Erythroblast (primary cell): Measurements from ENCODE around the gene TATDN3.
"Not testable (repeated sequence)": the region's sequence is repeated elsewhere in the genome, so short reads cannot be mapped to it uniquely, and the experiment has no call there.

Source experiments
- DNase-seq, 2 experiments: peaks; one replicate each; lab custom pipeline; 2025; lab: John Stamatoyannopoulos, UW
- GATA1 ChIP-seq: IDR thresholded peaks from 2 replicates; pipeline ENCODE4 v1.6.1; 2011; ENCODE audit warnings: low read depth, mild to moderate bottlenecking, control low read depth, low read length, moderate library complexity
- POLR2A ChIP-seq: IDR thresholded peaks from 2 replicates; pipeline ENCODE4 v1.6.1; 2011; ENCODE audit warnings: mild to moderate bottlenecking, low read length

The TATDN3 gene

DNA sequence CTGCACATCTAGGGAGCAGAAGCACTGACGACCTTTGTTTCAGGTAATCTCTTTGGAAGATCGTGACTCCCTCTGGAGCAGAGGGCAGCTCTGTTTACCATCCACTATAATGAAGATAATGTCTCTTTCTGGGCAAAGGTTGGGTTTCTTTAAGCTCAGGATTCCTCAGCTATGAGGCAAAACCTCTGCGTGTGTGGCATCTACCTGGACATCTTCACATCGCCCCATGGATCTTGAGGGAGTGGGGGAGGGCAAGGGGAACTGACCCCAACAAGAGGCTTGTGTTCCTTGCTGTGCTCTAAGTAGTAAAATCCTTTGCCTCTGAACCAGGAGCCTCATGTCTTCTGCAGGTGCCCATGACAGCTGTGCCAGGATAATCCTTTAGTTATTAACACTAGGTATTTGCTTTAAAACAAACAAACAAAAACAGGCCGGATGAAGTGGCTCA, 36.2 kb downstream of the TATDN3 start:
- DNase-seq: no peak
- no peak for TF ChIP-seq POLR2A
- TF ChIP-seq GATA1: no peak

DNA sequence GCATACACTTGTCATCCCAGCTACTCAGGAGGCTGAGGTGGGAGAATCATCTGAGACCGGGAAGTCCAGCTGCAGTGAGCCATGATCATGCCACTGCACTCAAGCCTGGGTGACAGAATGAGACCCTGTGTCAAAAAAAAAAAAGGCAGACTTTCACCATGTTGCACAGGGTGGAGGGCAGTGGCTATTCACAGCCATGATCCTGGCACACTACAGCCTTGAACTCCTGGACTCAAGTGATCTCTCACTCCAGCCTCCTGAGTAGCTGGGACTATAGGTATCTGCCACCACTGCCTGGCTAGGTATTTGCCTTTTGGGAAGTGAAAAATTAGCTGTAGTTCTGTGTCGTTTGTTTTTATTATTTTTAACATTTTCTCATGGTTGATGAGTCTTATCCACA, 36.7 kb downstream of the TATDN3 start:
- TF ChIP-seq GATA1 (no peak), POLR2A (no peak)
- no peak for DNase-seq

DNA sequence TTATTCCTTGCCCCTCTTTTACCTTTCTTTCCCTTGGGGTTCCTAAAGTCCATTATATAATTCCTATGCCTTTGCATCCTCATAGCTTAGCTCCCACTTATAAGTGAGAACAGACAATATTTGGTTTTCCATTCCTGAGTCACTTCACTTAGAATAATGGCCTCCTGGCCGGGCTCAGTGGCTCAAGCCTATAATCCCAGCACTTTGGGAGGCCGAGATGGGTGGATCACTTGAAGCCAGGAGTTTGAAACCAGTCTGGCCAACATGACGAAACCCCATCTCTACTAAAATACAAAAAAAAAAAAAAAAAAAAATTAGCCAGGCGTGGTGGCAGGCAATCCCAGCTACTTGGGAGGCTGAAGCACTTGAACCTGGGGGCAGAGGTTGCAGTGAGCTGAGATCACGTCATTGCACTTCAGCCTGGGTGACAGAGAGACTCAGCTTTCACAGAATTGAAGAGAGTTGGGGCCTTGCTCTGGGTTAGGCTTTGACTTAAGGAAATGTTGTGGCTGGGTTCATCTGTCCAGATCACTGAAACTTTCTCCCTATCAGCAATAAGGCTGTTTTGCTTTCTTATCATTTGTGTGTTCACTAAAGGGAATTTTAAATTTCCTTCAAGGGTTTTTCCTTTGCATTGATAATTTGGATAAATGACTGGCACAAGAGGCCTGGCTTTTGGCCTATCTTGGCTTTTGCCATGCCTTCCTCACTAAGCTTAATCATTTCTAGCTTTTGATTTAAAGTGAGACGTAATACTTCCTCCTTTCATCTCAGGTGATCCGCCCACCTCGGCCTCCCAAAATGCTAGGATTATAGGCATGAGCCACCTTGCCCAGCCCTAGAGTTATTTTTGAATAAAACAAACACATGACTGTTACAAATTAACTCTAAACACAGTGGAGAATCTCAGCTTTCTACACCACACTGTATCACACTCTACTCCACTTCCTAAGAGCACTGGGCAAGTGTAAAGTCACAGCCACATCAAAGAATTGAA, 41.8 kb downstream of the TATDN3 start:
- not testable (repeated sequence) for DNase-seq

DNA sequence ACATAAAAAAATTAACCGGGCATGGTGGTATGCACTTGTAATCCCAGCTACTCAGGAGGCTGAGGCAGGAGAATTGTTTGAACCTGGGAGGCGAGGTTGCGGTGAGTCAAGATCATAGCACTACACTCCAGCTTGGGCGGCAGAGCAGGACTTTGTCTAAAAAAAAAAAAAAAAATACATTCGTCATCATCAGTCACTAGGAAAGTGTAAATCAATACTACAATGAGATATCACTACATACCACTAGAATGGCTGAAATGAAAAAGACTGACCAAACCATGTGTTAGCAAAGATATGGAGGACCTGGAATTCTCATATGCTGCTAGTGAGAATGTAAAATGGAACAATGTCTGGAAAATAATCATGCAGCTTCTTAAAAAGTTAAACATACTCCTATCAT, 46.5 kb downstream of the TATDN3 start:
- TF ChIP-seq GATA1 (no peak), POLR2A (no peak)
- DNase-seq: no peak

DNA sequence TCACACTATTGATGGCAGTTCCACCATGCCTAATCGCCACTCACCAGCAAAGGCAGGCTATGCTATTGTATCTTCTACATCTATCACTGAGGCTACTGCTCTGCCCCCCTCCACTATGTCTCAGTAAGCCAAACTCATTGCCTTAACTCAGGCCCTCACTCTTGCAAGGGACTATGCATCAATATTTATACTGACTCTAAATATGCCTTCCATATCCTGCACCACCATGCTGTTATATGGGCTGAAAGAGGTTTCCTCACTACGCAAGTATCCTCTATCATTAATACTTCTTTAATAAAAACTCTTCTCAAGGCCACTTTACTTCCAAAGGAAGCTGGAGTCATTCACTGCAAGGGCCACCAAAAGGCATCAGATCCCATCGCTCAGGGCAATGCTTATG, 52.8 kb downstream of the TATDN3 start:
- DNase-seq: not testable (repeated sequence)

DNA sequence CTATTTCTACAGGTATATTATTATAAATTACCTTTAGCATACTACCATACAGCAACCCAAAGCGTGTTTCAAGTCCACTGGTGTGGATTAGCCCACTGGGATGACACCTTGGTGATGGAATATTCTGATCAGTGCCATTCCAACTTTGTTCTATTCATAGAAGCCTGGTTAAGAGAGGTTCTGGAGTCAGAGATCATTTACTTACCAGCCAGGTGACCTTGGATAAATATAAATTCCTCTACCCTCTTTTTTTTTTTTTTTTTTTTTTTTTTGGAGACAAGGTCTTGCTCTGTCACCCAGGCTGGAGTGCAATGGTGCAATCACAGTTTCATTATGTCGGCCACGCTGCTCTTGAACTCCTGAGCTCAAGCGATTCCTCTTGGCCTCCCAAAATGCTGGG, 55.9 kb downstream of the TATDN3 start, which contains the start of gene SPATA45:
SPATA45 (minus strand) TSS at position 101 of the 400 bp plus-strand sequence. CDS start 11,500 bp downstream, outside the sequence.
- no peak for DNase-seq
- TF ChIP-seq POLR2A: no peak
- no peak for TF ChIP-seq GATA1

DNA sequence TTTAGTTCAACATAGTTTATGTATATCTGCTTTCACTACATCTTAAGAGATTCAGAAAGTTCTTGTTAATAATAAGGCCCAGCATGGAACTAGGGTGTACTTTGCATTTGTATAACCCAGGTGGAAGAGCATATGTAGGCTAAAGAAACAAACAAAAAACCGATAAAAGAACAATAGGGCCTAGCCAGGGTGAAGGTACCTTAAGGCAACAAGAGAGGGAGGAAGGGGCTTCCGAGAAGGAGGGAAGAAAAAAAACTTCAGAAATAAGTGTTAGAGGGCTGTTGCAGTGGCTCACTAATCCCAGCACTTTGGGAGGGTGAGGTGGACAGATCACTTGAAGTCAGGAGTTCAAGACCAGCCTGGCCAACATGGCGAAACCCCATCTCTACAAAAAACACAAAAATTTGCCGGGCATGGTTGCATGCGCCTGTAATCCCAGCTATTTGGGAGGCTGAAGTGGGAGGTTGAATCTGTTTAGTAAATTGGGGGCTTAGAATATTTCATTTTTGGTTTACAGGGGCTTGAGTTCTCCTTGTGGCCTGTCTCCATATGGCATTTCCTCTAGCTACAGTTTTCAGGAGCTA, 60.5 kb downstream of the TATDN3 start:
- TF ChIP-seq GATA1 (no peak), POLR2A (no peak)
- no peak for DNase-seq

DNA sequence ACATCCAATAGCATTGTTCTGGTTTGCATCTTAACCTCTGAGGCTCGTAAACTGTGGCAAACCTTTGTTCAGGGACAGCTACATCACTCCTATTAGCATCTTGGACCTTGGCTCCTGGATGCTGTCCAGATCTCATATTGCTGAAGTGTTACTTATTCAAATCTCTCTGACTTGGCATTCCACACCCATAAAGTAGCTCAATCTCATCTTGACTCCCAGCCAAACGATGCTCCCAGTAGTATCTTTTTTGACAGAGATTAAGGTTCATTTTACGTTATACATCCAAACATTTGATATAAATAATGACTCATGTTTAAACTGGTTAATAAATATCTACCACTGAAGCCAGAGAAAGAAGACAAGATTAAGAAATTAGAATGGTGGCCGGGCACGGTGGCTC, 62.0 kb downstream of the TATDN3 start:
- peak in 1 of 2 experiments; percentile 6 for DNase-seq
- TF ChIP-seq POLR2A (no peak), GATA1 (no peak)

DNA sequence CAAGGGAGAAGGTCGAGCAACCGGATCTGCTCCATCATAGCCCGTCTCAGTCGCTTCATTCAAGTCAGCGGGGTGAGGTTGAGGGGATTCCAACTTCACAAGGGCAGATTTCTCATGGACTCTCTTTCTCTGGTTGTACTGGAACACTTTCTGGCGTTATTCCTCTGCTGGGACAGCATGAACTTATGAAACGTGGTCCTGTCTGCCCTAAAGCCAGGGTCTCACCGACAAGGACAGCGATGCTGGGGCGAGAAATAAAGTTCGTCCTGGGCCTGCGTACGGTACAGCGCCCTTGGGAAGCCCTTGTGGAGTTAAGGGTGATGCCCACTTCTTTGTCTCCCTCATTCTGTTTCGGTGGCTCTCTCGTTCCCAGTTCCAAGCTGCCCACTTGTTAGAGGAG, 65.1 kb downstream of the TATDN3 start:
- DNase-seq: no peak
- TF ChIP-seq POLR2A (no peak), GATA1 (no peak)

DNA sequence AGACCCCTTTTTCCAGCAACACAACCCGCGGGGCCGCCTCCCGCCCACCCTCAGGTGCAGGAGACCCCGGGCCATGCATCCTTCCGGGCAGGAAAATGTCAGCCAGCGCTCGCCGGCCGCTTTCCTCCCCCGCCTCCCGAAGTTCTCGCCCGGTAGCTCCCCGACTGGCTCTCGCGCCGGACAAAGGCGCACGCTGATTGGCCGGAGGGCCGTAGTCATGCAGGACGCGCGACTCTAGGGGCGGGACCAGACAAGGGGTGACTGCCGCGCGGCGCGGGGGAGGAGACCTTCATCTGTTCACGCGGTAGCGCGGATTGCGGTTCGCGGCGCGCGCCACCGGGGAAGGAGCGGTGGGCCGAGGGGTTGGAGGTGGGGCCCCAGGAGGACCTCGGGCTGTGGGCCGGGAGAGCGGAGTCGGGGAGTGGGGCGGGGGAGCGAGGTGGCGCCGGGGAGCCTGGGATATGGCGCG, 66.3 kb downstream of the TATDN3 start, which contains the start of gene FLVCR1:
FLVCR1 (plus strand) TSS at position 284 of the 469 bp plus-strand sequence; CDS start at position 462, 178 bp downstream.
- peak; percentile 96 for DNase-seq
- peak; percentile 74 for TF ChIP-seq POLR2A
- no peak for TF ChIP-seq GATA1

DNA sequence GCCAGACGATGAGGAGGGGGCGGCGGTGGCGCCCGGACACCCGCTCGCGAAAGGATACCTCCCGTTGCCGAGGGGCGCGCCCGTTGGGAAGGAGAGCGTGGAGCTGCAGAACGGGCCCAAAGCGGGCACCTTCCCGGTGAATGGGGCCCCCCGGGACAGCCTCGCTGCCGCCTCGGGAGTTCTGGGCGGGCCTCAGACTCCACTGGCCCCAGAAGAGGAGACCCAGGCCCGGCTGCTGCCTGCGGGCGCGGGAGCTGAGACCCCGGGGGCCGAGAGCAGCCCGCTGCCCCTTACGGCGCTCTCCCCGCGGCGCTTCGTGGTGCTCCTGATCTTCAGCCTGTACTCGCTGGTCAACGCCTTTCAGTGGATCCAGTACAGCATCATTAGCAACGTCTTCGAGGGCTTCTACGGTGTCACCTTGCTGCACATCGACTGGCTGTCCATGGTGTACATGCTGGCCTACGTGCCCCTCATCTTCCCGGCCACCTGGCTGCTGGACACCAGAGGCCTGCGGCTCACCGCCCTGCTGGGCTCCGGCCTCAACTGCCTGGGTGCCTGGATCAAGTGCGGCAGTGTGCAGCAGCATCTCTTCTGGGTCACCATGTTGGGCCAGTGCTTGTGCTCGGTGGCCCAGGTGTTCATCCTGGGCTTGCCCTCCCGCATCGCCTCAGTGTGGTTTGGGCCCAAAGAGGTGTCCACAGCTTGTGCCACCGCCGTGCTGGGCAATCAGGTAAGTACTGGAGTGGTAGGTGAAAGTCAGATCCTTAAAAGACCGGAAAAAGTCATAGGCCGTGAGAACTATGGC, 67.0 kb downstream of the TATDN3 start:
- DNase-seq: peak; percentile 62

DNA sequence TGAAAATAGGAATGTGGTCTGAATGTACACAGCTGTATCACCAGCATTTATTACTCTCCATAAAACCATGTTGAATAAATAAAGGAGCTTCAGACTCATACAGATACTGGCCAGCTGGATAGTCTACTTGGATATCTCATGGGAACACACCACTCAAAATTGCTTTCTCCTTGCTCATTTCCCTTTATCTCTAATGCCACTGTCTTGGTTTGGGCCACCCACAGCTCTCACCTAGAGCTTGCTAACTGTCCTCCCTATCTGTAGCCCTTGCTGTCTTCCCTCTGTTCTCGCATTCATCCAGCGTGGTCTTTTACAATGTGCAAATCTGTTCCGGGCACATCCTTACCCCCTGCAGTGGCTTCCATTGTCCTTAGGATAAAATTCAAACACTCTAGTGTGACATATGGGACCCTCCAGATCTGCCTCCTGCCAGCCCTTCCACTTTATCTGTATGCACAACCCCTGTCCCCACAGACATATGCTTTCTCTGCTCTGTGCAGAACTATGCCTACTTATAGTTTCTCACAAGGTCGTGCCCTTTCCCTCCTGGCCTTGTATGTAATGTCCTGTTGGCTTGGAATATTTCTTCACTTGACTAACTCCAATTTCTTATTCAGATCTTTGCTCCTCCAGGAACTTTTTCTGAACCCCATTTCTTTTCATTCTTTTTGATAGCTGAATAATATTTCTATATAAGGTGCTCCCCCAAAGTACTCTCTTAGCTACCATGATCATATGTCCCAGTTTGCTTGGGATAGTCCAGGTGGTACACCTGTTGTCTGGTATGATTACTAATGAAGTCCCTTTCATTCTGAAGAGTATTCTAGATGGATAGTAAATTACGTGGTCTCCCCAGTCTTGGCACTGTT, 69.3 kb downstream of the TATDN3 start:
- peak; percentile 11 for TF ChIP-seq GATA1
- TF ChIP-seq POLR2A: no peak
- DNase-seq: peak; percentile 79 to 93

More for the DNA sequence above, 67.0 kb downstream of the TATDN3 start:
- TF ChIP-seq POLR2A: no peak
